Lower leg skin (tissue), 4 donors: ENCODE data around the gene ITGB8. TPM values are rescaled to one million over a fixed set of nuclear protein-coding genes. Genes with fewer than 3 reads are reported as not detected.

Source experiments
- DNase-seq, 2 donors: peaks; one replicate each; pipeline ENCODE4 v3.0.0-alpha.2; 2019; ENCODE audit warnings: low spot score in 2 of 2
- H3K4me3 ChIP-seq: fragments of 200-600 bp; sonication (generic); 2 replicates; pipeline ENCODE4 v1.5.1; 2017; ENCODE audit warnings: mild to moderate bottlenecking, low read depth; ENCODE audit not compliant: poor library complexity, severe bottlenecking
- POLR2A ChIP-seq, 2 donors: fragments of 450-650 bp; IDR thresholded peaks; one replicate each; pipeline ENCODE4 v1.6.1; 2016 to 2017; ENCODE audit warnings: antibody characterized with exemption in 2 of 2, mild to moderate bottlenecking in 1 of 2, moderate library complexity in 1 of 2
- WGBS, 2 donors: methylation state at CpG; one replicate each; pipeline ENCODE4 v1.1.5; 2018; 5-methylcytosine and 5-hydroxymethylcytosine counted together
- intact Hi-C: fragments of 100-400 bp; cut with DNase I; formaldehyde crosslinking; loops from one replicate; pipeline ENCODE4 v1.15.0; 2023; ENCODE audit warnings: low total_unique reads
- total RNA-seq, 4 donors: library from RNA; depleted of rRNA; stranded (reverse); fragments of >200 nt; gene quantifications; one replicate each; pipeline ENCODE4 v1.1.0, GENCODE V29; 2016
- TF ChIP-seq, protein P1 (sequence below), 3 donors: fragments of 450-650 bp; IDR thresholded peaks; one replicate each; pipeline ENCODE4 v1.5.1; 2016; ENCODE audit warnings: antibody characterized with exemption in 3 of 3, mild to moderate bottlenecking in 3 of 3, moderate library complexity in 2 of 3

ITGB8 gene
- total RNA-seq, 4 donors from 2014 or later, result 25.0 to 66.1 (median 48.9) TPM

DNA sequence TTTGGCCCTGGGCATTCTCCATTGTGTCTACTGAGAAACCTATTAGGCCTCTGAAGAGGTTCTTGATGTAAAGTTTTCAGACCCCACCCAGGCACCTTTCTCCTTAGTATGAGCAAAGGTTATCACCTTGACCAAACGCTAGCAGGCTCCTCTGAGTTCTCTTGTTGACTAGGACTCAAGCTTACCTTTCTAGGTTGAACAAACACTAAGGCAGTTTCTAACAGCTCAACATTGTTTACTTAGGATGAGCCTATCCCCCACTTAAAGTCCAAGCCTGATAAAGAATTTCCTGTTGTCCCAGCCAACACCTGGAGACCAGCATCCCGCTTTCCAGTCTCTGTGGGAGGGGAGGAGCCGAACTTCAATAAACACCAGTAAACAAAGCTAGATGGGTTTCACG is 26.3 kb upstream of the ITGB8 start:
- WGBS, 2 donors, result 90 to 91% methylated on average over 4 of the region's 4 CpGs
- DNase-seq, result no peak
- TF ChIP-seq, protein P1, sequence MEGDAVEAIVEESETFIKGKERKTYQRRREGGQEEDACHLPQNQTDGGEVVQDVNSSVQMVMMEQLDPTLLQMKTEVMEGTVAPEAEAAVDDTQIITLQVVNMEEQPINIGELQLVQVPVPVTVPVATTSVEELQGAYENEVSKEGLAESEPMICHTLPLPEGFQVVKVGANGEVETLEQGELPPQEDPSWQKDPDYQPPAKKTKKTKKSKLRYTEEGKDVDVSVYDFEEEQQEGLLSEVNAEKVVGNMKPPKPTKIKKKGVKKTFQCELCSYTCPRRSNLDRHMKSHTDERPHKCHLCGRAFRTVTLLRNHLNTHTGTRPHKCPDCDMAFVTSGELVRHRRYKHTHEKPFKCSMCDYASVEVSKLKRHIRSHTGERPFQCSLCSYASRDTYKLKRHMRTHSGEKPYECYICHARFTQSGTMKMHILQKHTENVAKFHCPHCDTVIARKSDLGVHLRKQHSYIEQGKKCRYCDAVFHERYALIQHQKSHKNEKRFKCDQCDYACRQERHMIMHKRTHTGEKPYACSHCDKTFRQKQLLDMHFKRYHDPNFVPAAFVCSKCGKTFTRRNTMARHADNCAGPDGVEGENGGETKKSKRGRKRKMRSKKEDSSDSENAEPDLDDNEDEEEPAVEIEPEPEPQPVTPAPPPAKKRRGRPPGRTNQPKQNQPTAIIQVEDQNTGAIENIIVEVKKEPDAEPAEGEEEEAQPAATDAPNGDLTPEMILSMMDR (IDR thresholded peaks at IDR 0.05), result no peak
- no peak for TF ChIP-seq POLR2A (IDR thresholded peaks at IDR 0.05)
- intact Hi-C loops, result no loop called here
- no peak overlapping the region for H3K4me3 ChIP-seq

DNA sequence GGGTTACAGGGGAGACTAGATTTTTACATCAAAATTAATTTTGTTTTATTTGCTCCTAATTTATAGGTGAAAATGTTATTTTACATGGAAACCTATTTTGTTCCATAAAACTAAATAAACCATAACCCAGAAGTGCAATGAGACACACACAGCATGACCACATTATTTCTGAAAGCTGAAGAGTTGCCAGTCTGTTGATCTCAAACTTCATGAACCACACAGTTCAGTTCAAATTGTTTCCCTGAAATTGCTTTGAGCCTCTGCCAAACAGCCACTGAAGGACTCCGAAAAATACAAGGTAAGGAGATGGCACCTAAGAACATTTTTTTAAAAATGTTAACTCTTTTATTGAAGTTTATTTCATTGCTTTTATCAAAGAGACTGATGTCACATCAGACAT is 25.0 kb upstream of the ITGB8 start:
- intact Hi-C loops, result no loop called here
- WGBS, 2 donors, result 83 to 88% methylated on average over 1 of the region's 1 CpG
- H3K4me3 ChIP-seq, result no peak overlapping the region
- no peak for TF ChIP-seq POLR2A (IDR thresholded peaks at IDR 0.05)
- TF ChIP-seq, protein P1 (IDR thresholded peaks at IDR 0.05), result no peak
- no peak for DNase-seq

DNA sequence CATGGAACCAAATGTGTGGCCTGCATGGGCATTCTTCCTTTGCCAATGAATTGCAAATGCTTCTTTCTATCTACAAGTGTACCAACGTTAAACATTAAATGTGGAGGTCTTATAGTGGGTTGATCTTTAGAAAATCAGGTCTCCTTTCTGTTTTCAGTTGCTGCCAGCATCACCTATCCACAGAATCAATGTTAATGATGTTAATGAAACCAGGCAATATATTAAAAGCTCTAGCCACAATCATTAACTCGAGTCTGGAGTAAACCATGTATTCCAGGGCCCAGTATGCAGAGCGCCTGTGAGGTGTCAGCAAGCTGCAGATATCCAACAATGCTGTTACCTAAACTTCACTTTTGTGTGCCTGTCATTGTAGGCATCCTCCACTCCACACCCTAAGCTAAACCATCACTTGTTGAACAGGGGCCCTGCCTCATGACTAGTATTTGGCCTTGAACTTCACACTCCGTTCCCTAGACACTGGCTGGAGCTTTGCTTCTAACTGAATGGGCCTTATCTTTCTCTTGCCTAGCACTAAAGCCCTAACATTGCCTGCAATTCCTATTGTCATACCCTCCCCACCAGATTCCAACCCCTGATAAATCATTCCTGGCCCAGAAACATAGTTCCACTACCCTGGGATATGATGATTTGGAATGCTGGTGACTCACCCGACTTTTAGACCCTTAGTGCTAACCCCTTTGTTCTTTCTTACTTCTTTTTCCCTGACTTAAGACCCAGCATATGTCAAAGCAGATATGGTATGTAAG is 24.3 kb upstream of the ITGB8 start:
- intact Hi-C loops, result no loop called here
- DNase-seq, result no peak
- WGBS, 2 donors, result 75 to 87% methylated on average over 5 of the region's 5 CpGs
- TF ChIP-seq, protein P1 (IDR thresholded peaks at IDR 0.05), result no peak
- H3K4me3 ChIP-seq, result no peak overlapping the region

DNA sequence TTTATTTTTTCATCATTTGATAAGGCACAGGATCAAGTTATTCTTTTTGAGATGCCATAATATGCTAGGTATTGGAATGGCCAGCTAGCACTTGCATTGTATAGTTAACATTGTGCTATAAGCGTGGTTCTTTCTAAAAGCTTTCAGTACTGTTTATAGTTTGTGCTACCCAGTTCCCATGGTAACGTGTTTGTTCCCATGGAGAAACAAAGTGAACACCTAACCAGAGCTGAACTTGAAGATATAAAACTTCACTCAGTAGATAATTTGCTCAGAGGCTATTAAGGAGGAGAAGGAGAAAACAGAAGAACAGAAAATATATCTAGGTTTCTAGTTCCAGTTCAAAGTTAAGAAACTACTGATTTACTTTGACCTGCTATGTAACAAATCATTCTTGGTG is 23.6 kb upstream of the ITGB8 start:
- intact Hi-C loops, result no loop called here
- 59 to 63% methylated on average over 2 of the region's 2 CpGs for WGBS, 2 donors
- H3K4me3 ChIP-seq, result no peak overlapping the region
- TF ChIP-seq POLR2A (IDR thresholded peaks at IDR 0.05), result no peak
- TF ChIP-seq, protein P1 (IDR thresholded peaks at IDR 0.05), result no peak
- no peak for DNase-seq

DNA sequence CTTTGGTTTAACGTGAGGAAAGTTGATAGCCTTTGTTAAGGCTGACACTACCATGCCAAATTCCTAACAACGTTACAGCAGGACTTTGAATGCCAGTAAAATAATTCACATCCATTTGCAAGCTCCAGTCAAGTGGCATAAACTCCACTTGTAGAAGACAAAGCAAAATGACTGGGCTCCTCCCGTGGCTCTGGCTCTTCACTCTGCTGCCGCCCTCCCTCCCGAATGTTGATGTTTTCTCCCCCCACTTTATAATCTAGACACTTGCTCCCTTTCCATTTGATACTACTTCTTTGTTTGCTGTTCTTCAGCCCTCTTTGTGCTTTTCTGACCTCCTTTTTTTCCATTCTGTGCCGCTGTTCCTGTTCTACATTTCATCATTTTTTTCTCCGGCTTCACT is 22.8 kb upstream of the ITGB8 start:
- DNase-seq, result no peak
- no peak for TF ChIP-seq POLR2A (IDR thresholded peaks at IDR 0.05)
- TF ChIP-seq, protein P1 (IDR thresholded peaks at IDR 0.05), result no peak
- intact Hi-C loops, result no loop called here
- H3K4me3 ChIP-seq, result no peak overlapping the region
- WGBS, 2 donors, result 64 to 71% methylated on average over 7 of the region's 7 CpGs

DNA sequence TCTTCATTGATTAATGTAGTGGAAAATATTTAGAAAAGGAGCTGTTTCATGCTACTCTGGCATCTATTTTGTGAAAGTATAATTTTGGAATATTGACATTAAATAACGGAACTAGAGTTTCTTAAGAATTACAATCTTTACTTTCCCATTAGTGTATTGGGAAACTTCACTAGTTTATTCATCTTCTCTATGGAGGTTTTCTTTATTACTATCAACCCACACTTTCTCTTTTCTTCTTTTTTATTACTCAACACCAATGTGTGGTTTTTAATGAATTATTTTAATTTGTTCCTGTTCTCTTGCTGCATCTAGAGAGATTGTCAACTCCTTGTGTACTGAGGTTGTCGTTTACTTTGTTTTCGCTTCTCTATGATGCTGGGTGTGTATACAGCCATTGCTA is 20.4 kb upstream of the ITGB8 start:
- no peak for DNase-seq
- no peak overlapping the region for H3K4me3 ChIP-seq
- intact Hi-C loops, result loop anchor here (10.0 kb wide), 1 partner anchor 566 kb away; no protein-coding TSS in a partner anchor
- WGBS, 2 donors, result 90 to 98% methylated on average over 3 of the region's 3 CpGs
- TF ChIP-seq POLR2A (IDR thresholded peaks at IDR 0.05), result no peak
- TF ChIP-seq, protein P1 (IDR thresholded peaks at IDR 0.05), result no peak
